ENCODE measurements around the gene ACTRT2.

DNA sequence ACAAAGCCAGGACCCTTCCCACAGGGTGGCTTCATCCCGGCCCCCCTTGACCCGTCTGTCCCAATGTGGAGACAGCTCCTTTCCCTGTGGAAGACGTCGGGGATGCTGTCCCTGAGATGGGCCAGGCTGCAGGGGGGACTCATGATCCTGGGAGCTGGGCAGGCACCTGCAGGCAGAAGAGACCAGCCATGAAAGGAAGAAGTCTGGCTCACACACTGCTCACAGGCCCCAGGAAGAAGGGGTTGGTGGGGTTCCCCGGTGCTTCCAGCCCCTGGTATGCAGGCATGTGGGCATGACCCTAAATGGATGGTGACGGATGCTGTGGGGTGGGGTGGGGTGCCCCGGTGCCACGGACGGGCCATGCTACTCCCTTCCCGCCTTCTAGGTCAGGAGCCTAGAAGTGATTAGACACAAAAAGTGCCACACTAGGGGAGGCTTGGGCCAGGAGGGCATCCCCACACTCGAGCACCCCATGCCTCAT is 8.3 kb downstream of the ACTRT2 start:
- TF ChIP-seq YY1 (IDR thresholded peaks at IDR 0.05; ENCODE audit: insufficient read depth, insufficient read length), result no peak
- no peak for TF ChIP-seq SUZ12 (IDR thresholded peaks at IDR 0.05; ENCODE audit: extremely low read depth, insufficient read depth, insufficient read length)
- TF ChIP-seq ZNF274 (IDR thresholded peaks at IDR 0.05; ENCODE audit: low read depth, low read length), result no peak

Data from NT2/D1 (cell line).